ENCODE results near the gene ZNF8. TPM values are rescaled to one million over a fixed set of nuclear protein-coding genes. Genes with fewer than 3 reads are reported as not detected.

The ZNF8 gene
- total RNA-seq, 2 donors from 2014 or later: 3.4 to 3.8 TPM

GRCh38 chr19:58296104-58296503, 17.3 kb downstream of the ZNF8 start:
- Histone ChIP-seq H3K27ac (no peak overlapping the region), H3K4me1 (no peaks in the 10 kb centered on the region), H3K4me3 (no peak overlapping the region), H3K9me3 (peaks cover 4% of the 10 kb centered on the region), H3K9ac (ENCODE audit: low read depth in 2 of 2, low read length in 2 of 2) (no peak overlapping the region), H3K27me3 (no peaks in the 10 kb centered on the region), H3K36me3 (peaks cover 20% of the 10 kb centered on the region)
- TF ChIP-seq CTCF (IDR thresholded peaks at IDR 0.05): no peak
- intact Hi-C loops (cut with DNase I): no loop called here
- DNase-seq: no peak

- no peaks in the 10 kb centered on the region for H3K36me3 ChIP-seq
- no peak overlapping the region for H3K9ac ChIP-seq (ENCODE audit: low read depth in 2 of 2, low read length in 2 of 2)
- H3K27me3 ChIP-seq: no peaks in the 10 kb centered on the region
- no peak overlapping the region for H3K4me3 ChIP-seq
- H3K4me1 ChIP-seq: no peaks in the 10 kb centered on the region
- intact Hi-C loops (cut with DNase I): no loop called here
- H3K9me3 ChIP-seq: no peaks in the 10 kb centered on the region
- TF ChIP-seq CTCF (IDR thresholded peaks at IDR 0.05): no peak
- DNase-seq: no peak
- no peak overlapping the region for H3K27ac ChIP-seq
Measured at GRCh38 chr19:58300620-58301019, 21.9 kb downstream of the ZNF8 start.

- no peak for TF ChIP-seq CTCF (IDR thresholded peaks at IDR 0.05)
- no peaks in the 10 kb centered on the region for H3K4me1 ChIP-seq
- no peak overlapping the region for H3K9ac ChIP-seq (ENCODE audit: low read depth in 2 of 2, low read length in 2 of 2)
- H3K36me3 ChIP-seq: no peaks in the 10 kb centered on the region
- H3K27ac ChIP-seq: peak overlapping the region; percentile 75
- no peaks in the 10 kb centered on the region for H3K9me3 ChIP-seq
- intact Hi-C loops (cut with DNase I): no loop called here
- no peak overlapping the region for H3K4me3 ChIP-seq
- no peak for DNase-seq
- H3K27me3 ChIP-seq: no peaks in the 10 kb centered on the region
Measured at GRCh38 chr19:58304255-58304654, 25.5 kb downstream of the ZNF8 start.

- peak overlapping the region; percentile 75 for H3K27ac ChIP-seq
- no peak for DNase-seq
- peak overlapping the region; percentile 98 for H3K4me3 ChIP-seq
- H3K4me1 ChIP-seq: no peaks in the 10 kb centered on the region
- H3K9me3 ChIP-seq: no peaks in the 10 kb centered on the region
- no peak for TF ChIP-seq CTCF (IDR thresholded peaks at IDR 0.05)
- no peaks in the 10 kb centered on the region for H3K27me3 ChIP-seq
- H3K36me3 ChIP-seq: no peaks in the 10 kb centered on the region
- H3K9ac ChIP-seq (ENCODE audit: low read depth in 2 of 2, low read length in 2 of 2): peak overlapping the region in 1 of 2 donors; percentile 93
- intact Hi-C loops (cut with DNase I): no loop called here
Measured at GRCh38 chr19:58304748-58305064, 26.0 kb downstream of the ZNF8 start.

GRCh38 chr19:58305065-58305931, 26.5 kb downstream of the ZNF8 start, which contains the start of gene ERVK3-1:
ERVK3-1 (plus strand) TSS chr19:58305377; CDS start chr19:58312169, 6,792 bp downstream.
- no peaks in the 10 kb centered on the region for H3K27me3 ChIP-seq
- TF ChIP-seq CTCF (IDR thresholded peaks at IDR 0.05): no peak
- H3K9ac ChIP-seq (ENCODE audit: low read depth in 2 of 2, low read length in 2 of 2): peak within 1 kb of the TSS; percentile 93 to 97
- DNase-seq: peak; percentile 97
- H3K27ac ChIP-seq: peak within 1 kb of the TSS; percentile 75
- H3K36me3 ChIP-seq: no peaks in the 10 kb centered on the region
- no peaks in the 10 kb centered on the region for H3K4me1 ChIP-seq
- intact Hi-C loops (cut with DNase I): no loop called here
- H3K4me3 ChIP-seq: peak within 1 kb of the TSS; percentile 98
- H3K9me3 ChIP-seq: no peaks in the 10 kb centered on the region
